ENCODE data around the gene POLD1. TPM values are rescaled to one million over a fixed set of nuclear protein-coding genes. Genes with fewer than 3 reads are reported as not detected.

POLD1 gene
- total and polyA plus RNA-seq, 2 of the 13 experiments (the other 11 are each of a cell fraction or from before 2014, with no cell fraction given): 17.4 to 54.0 TPM

GRCh38 chr19:50377517-50377916, 6.6 kb upstream of the POLD1 start (continued):
- TF ChIP-seq, protein P1, sequence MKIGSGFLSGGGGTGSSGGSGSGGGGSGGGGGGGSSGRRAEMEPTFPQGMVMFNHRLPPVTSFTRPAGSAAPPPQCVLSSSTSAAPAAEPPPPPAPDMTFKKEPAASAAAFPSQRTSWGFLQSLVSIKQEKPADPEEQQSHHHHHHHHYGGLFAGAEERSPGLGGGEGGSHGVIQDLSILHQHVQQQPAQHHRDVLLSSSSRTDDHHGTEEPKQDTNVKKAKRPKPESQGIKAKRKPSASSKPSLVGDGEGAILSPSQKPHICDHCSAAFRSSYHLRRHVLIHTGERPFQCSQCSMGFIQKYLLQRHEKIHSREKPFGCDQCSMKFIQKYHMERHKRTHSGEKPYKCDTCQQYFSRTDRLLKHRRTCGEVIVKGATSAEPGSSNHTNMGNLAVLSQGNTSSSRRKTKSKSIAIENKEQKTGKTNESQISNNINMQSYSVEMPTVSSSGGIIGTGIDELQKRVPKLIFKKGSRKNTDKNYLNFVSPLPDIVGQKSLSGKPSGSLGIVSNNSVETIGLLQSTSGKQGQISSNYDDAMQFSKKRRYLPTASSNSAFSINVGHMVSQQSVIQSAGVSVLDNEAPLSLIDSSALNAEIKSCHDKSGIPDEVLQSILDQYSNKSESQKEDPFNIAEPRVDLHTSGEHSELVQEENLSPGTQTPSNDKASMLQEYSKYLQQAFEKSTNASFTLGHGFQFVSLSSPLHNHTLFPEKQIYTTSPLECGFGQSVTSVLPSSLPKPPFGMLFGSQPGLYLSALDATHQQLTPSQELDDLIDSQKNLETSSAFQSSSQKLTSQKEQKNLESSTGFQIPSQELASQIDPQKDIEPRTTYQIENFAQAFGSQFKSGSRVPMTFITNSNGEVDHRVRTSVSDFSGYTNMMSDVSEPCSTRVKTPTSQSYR (CRISPR knock-in tag; IDR thresholded peaks at IDR 0.05; ENCODE audit: borderline replicate concordance): no peak
- TF ChIP-seq NFE2L1 (CRISPR knock-in tag; IDR thresholded peaks at IDR 0.05; ENCODE audit: borderline replicate concordance) (no peak), MAZ (IDR thresholded peaks at IDR 0.05; ENCODE audit: borderline replicate concordance, low read depth, low read length) (no peak), MAZ (CRISPR knock-in tag; IDR thresholded peaks at IDR 0.05; ENCODE audit: low read depth) (no peak), THAP9 (CRISPR knock-in tag; IDR thresholded peaks at IDR 0.05; ENCODE audit: borderline replicate concordance) (no peak), ZNF597 (CRISPR knock-in tag; IDR thresholded peaks at IDR 0.05) (no peak), TBX3 (IDR thresholded peaks at IDR 0.05; ENCODE audit: borderline replicate concordance) (no peak), NAIF1 (CRISPR knock-in tag; IDR thresholded peaks at IDR 0.05; ENCODE audit: borderline replicate concordance) (no peak)
- TF ChIP-seq, protein P2, sequence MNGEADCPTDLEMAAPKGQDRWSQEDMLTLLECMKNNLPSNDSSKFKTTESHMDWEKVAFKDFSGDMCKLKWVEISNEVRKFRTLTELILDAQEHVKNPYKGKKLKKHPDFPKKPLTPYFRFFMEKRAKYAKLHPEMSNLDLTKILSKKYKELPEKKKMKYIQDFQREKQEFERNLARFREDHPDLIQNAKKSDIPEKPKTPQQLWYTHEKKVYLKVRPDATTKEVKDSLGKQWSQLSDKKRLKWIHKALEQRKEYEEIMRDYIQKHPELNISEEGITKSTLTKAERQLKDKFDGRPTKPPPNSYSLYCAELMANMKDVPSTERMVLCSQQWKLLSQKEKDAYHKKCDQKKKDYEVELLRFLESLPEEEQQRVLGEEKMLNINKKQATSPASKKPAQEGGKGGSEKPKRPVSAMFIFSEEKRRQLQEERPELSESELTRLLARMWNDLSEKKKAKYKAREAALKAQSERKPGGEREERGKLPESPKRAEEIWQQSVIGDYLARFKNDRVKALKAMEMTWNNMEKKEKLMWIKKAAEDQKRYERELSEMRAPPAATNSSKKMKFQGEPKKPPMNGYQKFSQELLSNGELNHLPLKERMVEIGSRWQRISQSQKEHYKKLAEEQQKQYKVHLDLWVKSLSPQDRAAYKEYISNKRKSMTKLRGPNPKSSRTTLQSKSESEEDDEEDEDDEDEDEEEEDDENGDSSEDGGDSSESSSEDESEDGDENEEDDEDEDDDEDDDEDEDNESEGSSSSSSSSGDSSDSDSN (CRISPR knock-in tag; IDR thresholded peaks at IDR 0.05): no peak
- TF ChIP-seq, protein P3, sequence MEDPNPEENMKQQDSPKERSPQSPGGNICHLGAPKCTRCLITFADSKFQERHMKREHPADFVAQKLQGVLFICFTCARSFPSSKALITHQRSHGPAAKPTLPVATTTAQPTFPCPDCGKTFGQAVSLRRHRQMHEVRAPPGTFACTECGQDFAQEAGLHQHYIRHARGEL (CRISPR knock-in tag; IDR thresholded peaks at IDR 0.05): no peak

Data from HepG2 (cell line).